Heart left ventricle (tissue), 16 donors: ENCODE results near the gene RPS15. TPM values are rescaled to one million over a fixed set of nuclear protein-coding genes. Genes with fewer than 3 reads are reported as not detected.

Experiments used
- ATAC-seq, 4 donors: fragments of 200-7000 bp; cut with Tn5 transposase; one replicate each; pipeline ENCODE4 v1.9.1; 2020 to 2022; ENCODE audit warnings: moderate library complexity in 4 of 4, mild to moderate bottlenecking in 3 of 4, moderate number of reproducible peaks in 1 of 4
- DNase-seq, 5 donors: peaks; one replicate each; pipeline ENCODE4 v3.0.0-alpha.2; 2020
- H3K27ac ChIP-seq, 12 donors: fragments of 200-600 bp; sonication (generic) in 4 of 12; one replicate each; pipeline versions ENCODE4 v1.5.0 to v1.8.0; 2016 to 2022; ENCODE audit warnings: mild to moderate bottlenecking in 2 of 12
- H3K27me3 ChIP-seq, 9 donors: fragments of 200-600 bp; sonication (generic) in 2 of 9; one replicate each; pipeline versions ENCODE4 v1.5.1 to v1.8.0; 2016 to 2022; ENCODE audit warnings: mild to moderate bottlenecking in 3 of 9
- H3K36me3 ChIP-seq, 9 donors: fragments of 200-600 bp; sonication (generic) in 2 of 9; one replicate each; pipeline versions ENCODE4 v1.5.0 to v1.8.0; 2018 to 2022; ENCODE audit warnings: mild to moderate bottlenecking in 2 of 9
- H3K4me1 ChIP-seq, 12 donors: fragments of 200-600 bp; sonication (generic) in 4 of 12; one replicate each; pipeline versions ENCODE4 v1.5.0 to v1.8.0; 2016 to 2022; ENCODE audit warnings: mild to moderate bottlenecking in 3 of 12
- H3K4me3 ChIP-seq, 12 donors: fragments of 200-600 bp; sonication (generic) in 4 of 12; one replicate each; pipeline versions ENCODE4 v1.5.0 to v1.8.0; 2017 to 2022; ENCODE audit warnings: mild to moderate bottlenecking in 9 of 12, moderate library complexity in 4 of 12
- H3K9me3 ChIP-seq, 12 donors: fragments of 200-600 bp; sonication (generic) in 4 of 12; one replicate each; pipeline versions ENCODE4 v1.5.0 to v1.8.0; 2016 to 2022; ENCODE audit warnings: mild to moderate bottlenecking in 1 of 12
- CTCF ChIP-seq, 12 donors: fragments of 200-600 bp; sonication (generic) in 4 of 12; IDR thresholded peaks; one replicate each; pipeline versions ENCODE4 v1.5.0 to v1.8.0; 2018 to 2022; ENCODE audit warnings: antibody characterized with exemption in 12 of 12, mild to moderate bottlenecking in 5 of 12
- POLR2A ChIP-seq, 2 donors: fragments of 450-650 bp; IDR thresholded peaks; one replicate each; pipeline ENCODE4 v1.6.1; 2017; ENCODE audit warnings: antibody characterized with exemption in 2 of 2, mild to moderate bottlenecking in 2 of 2, moderate library complexity in 2 of 2
- WGBS, 4 donors: extraction: QIAGEN DNeasy Blood & Tissue Kit in 2 of 4; methylation state at CpG; one replicate each; pipeline versions ENCODE4 v1.1.5 to v1.1.7; 2013 to 2018; 5-methylcytosine and 5-hydroxymethylcytosine counted together
- intact Hi-C, 10 donors: fragments of 100-400 bp; cut with DNase I; formaldehyde crosslinking; loops; one replicate each; pipeline versions ENCODE4 v1.11.1 to v1.14.2; 2022
- polyA plus RNA-seq, 2 donors: library from polyadenylated mRNA; stranded (reverse); fragments of 200-250 nt; gene quantifications; one replicate each; pipeline ENCODE4 v1.2.3, GENCODE V29; 2013
- total RNA-seq, 9 donors: library from RNA; depleted of rRNA in 2 of 9; stranded (reverse); fragments of >200 nt in 2 of 9; fragmentation: NEBNext Ultra II Directional in 3 of 9; extraction: Animal tissue kit (Norgen Biotek cat#: 25700) in 3 of 9; gene quantifications; one replicate each; pipeline versions ENCODE4 v1.1.0 to v1.2.4, GENCODE V29; 2016 to 2023
- donor health status: ischemic (EF 13 %, LVEDD 7.1; RV severe dilation, severe dysfunction).
- donor health status: healthy with polysubstance abuse.
- donor health status: DM: no; HTN: yes; CAD: no.
- donor health status: DM: no; HTN: no; CAD: no.
- donor health status: ischemic (EF 25% LVEDD 6.9; RV normal size, moderate dysfunction).
- donor health status: ischemic (EF 25% LVEDD 5.7; RV mildly dilated, moderate dysfunction).
- donor health status: healthy.
- donor health status: DM: yes; HTN: yes; CAD: no.
- donor health status: ischemic (EF 35%, LVEDD 5.7; RV mildly dilated, moderate dysfunction).
- donor health status: nonischemic (EF 11% LVEDD 7.7; RV severe dilation, severe dysfunction).
- donor health status: DM: yes; HTN: yes; CAD: no.
- donor health status: PGD.
- donor health status: ischemic (EF 29% LVEDD 5.4; RV normal size, mild dysfunction).
- donor health status: nonischemic (EF 23%, LVEDD 6.1; RV moderate dilation, normal function).

Gene RPS15
- total and polyA plus RNA-seq, 11 donors = 468 to 2,683 (median 679) TPM

- Histone ChIP-seq H3K36me3 (peaks cover 8 to 28% (median 24%) of the 10 kb centered on the region in 9 donors), H3K4me1 (peaks cover 0 to 43% (median 15%) of the 10 kb centered on the region in 12 donors), H3K9me3 (no peaks in the 10 kb centered on the region), H3K27me3 (peaks cover 36 to 52% (median 49%) of the 10 kb centered on the region in 9 donors), H3K27ac (no peak overlapping the region), H3K4me3 (peak overlapping the region in 11 of 12 donors; percentile 16 to 53 (median 41))
- intact Hi-C loops = loop anchor here in 2 of 10 donors (5.0 to 10.0 kb wide), 2 partner anchors 67 to 131 kb away; partner anchors contain the start of gene ADAMTSL5 (in 1 of the 2)
- WGBS, 4 donors = 2 to 4% (median 2%) methylated on average over 51 to 70 of the region's 70 CpGs
- DNase-seq = peak; percentile 60 to 89 (median 70)
- TF ChIP-seq CTCF (IDR thresholded peaks at IDR 0.05) (peak; percentile 85 to 98 (median 94)), POLR2A (IDR thresholded peaks at IDR 0.05) (no peak)
- peak; percentile 23 to 91 (median 88) for ATAC-seq
Measured at GRCh38 chr19:1445185-1445931, 7.2 kb downstream of the RPS15 start.

- TF ChIP-seq POLR2A (IDR thresholded peaks at IDR 0.05) (no peak), CTCF (IDR thresholded peaks at IDR 0.05) (no peak)
- Histone ChIP-seq H3K4me1 (peaks cover 0 to 35% (median 15%) of the 10 kb centered on the region in 12 donors), H3K36me3 (peaks cover 3 to 21% (median 16%) of the 10 kb centered on the region in 9 donors), H3K9me3 (no peaks in the 10 kb centered on the region), H3K27me3 (peaks cover 43 to 59% (median 56%) of the 10 kb centered on the region in 9 donors), H3K4me3 (peak overlapping the region in 11 of 12 donors; percentile 22 to 53 (median 41)), H3K27ac (no peak overlapping the region)
- intact Hi-C loops = loop anchor here in 2 of 10 donors (5.0 to 10.0 kb wide), 2 partner anchors 66 to 131 kb away; partner anchors contain the start of gene ADAMTSL5 (in 1 of the 2)
- peak in 3 of 5 donors; percentile 22 to 65 (median 25) for DNase-seq
- ATAC-seq = peak in 1 of 4 donors; percentile 9
- WGBS, 4 donors = 0 to 2% (median 2%) methylated on average over 25 to 99 of the region's 99 CpGs; no CpG with 5 or more reads in 1 of the 4 donors
Measured at GRCh38 chr19:1445932-1446712, 7.9 kb downstream of the RPS15 start.

GRCh38 chr19:1446713-1447481 is 8.7 kb downstream of the RPS15 start:
- WGBS, 4 donors = 0 to 7% (median 4%) methylated on average over 7 to 63 of the region's 63 CpGs
- ATAC-seq (no peak), DNase-seq (peak in 3 of 5 donors; percentile 25 to 53 (median 26))
- Histone ChIP-seq H3K27me3 (peaks cover 49 to 67% (median 64%) of the 10 kb centered on the region in 9 donors), H3K27ac (no peak overlapping the region), H3K4me1 (peaks cover 0 to 34% (median 15%) of the 10 kb centered on the region in 12 donors), H3K36me3 (peaks cover 0 to 13% (median 8%) of the 10 kb centered on the region in 9 donors), H3K4me3 (peak overlapping the region in 4 of 12 donors; percentile 22 to 50 (median 48)), H3K9me3 (no peaks in the 10 kb centered on the region)
- intact Hi-C loops = loop anchor here in 2 of 10 donors (5.0 to 10.0 kb wide), 2 partner anchors 65 to 132 kb away; partner anchors contain the start of gene ADAMTSL5 (in 1 of the 2)
- TF ChIP-seq CTCF (IDR thresholded peaks at IDR 0.05) (no peak), POLR2A (IDR thresholded peaks at IDR 0.05) (no peak)
